OCI-LY1 (cell line): Measurements from ENCODE around the gene CUX1.

Experiments used
- H2AFZ ChIP-seq: fragments of 200-600 bp; sonication (generic), shearing (Covaris generic); 2 replicates; pipeline ENCODE4 v1.6.0; 2014; ENCODE audit warnings: antibody characterized with exemption, mild to moderate bottlenecking, low read length
- H3F3A ChIP-seq: fragments of 200-600 bp; sonication (generic), shearing (Covaris generic); 2 replicates; pipeline ENCODE4 v1.6.0; 2014; ENCODE audit warnings: mild to moderate bottlenecking, antibody characterized with exemption, low read length, moderate library complexity; ENCODE audit not compliant: insufficient read depth
- H3K27ac ChIP-seq: fragments of 200-600 bp; sonication (generic); 2 replicates; pipeline ENCODE4 v1.5.1; 2014; ENCODE audit warnings: low read length, mixed run types, mild to moderate bottlenecking, low read depth; ENCODE audit not compliant: poor library complexity, severe bottlenecking
- H3K27me3 ChIP-seq: fragments of 200-600 bp; sonication (generic); 2 replicates; pipeline ENCODE4 v1.6.0; 2014; ENCODE audit warnings: antibody characterized with exemption, mild to moderate bottlenecking, low read length, moderate library complexity; ENCODE audit not compliant: insufficient read depth
- H3K36me3 ChIP-seq: fragments of 200-600 bp; sonication (generic); 2 replicates; pipeline ENCODE4 v1.6.1; 2014; ENCODE audit warnings: mild to moderate bottlenecking, antibody characterized with exemption, low read length, moderate library complexity, mixed read lengths; ENCODE audit not compliant: insufficient read depth
- H3K4me1 ChIP-seq: fragments of 200-600 bp; sonication (generic); 2 replicates; pipeline ENCODE4 v1.5.1; 2014; ENCODE audit warnings: mild to moderate bottlenecking, low read length, moderate library complexity; ENCODE audit not compliant: insufficient read depth, severe bottlenecking
- H3K4me2 ChIP-seq: fragments of 200-600 bp; sonication (generic), shearing (Covaris generic); 2 replicates; pipeline ENCODE4 v1.6.1; 2014; ENCODE audit warnings: low read length
- H3K4me3 ChIP-seq: fragments of 200-600 bp; sonication (generic); 2 replicates; pipeline ENCODE4 v1.5.1; 2014; ENCODE audit warnings: low read length, low read depth, mild to moderate bottlenecking, mixed read lengths; ENCODE audit not compliant: poor library complexity, severe bottlenecking
- H3K79me2 ChIP-seq: fragments of 200-600 bp; shearing (Covaris generic); 2 replicates; pipeline ENCODE4 v1.6.1; 2016; ENCODE audit warnings: mixed run types, low read length, mixed read lengths; ENCODE audit not compliant: insufficient read depth
- H3K9ac ChIP-seq: fragments of 200-600 bp; sonication (generic), shearing (Covaris generic); 2 replicates; pipeline ENCODE4 v1.6.1; 2014; ENCODE audit warnings: mild to moderate bottlenecking, low read length, mixed read lengths
- H3K9me2 ChIP-seq: fragments of 200-600 bp; sonication (generic), shearing (Covaris generic); 2 replicates; pipeline ENCODE4 v1.6.1; 2014; ENCODE audit warnings: low read depth, mild to moderate bottlenecking, low read length, mixed read lengths
- H3K9me3 ChIP-seq: fragments of 200-600 bp; shearing (Covaris generic); 2 replicates; pipeline ENCODE4 v1.6.1; 2014; ENCODE audit warnings: low read length, mixed read lengths
- H4K20me1 ChIP-seq: fragments of 200-600 bp; sonication (generic), shearing (Covaris generic); 2 replicates; pipeline ENCODE4 v1.6.0; 2016; ENCODE audit warnings: mild to moderate bottlenecking, low read length; ENCODE audit not compliant: insufficient read depth
- CTCF ChIP-seq: fragments of 200-600 bp; sonication (generic), shearing (Covaris generic); IDR thresholded peaks from 2 replicates; pipeline ENCODE4 v1.5.1; 2017; ENCODE audit warnings: mild to moderate bottlenecking, antibody characterized with exemption, low read length, moderate library complexity, mixed read lengths
- EZH2 ChIP-seq: fragments of 200-600 bp; sonication (generic), shearing (Covaris generic); IDR thresholded peaks from 2 replicates; pipeline ENCODE4 v1.8.0; 2017; ENCODE audit warnings: borderline replicate concordance, mixed run types, mild to moderate bottlenecking, antibody characterized with exemption, low read length, moderate library complexity, mixed read lengths

CUX1 gene

GRCh38 chr7:102096012-102096332, 278.5 kb downstream of the CUX1 start:
- Histone ChIP-seq H3K27ac (no peak overlapping the region), H4K20me1 (no peaks in the 10 kb centered on the region), H3K9me3 (no peaks in the 10 kb centered on the region), H3K79me2 (peaks cover 6% of the 10 kb centered on the region; the same call in 1 of the 2 replicates), H3K36me3 (peaks cover 68% of the 10 kb centered on the region), H3K4me3 (no peak overlapping the region), H3K4me1 (no peaks in the 10 kb centered on the region), H2AFZ (no peak overlapping the region), H3K9ac (no peak overlapping the region), H3K9me2 (no peaks in the 10 kb centered on the region), H3F3A (no peaks in the 10 kb centered on the region), H3K4me2 (no peak overlapping the region), H3K27me3 (no peaks in the 10 kb centered on the region)
- TF ChIP-seq CTCF (no peak), EZH2 (no peak)

DNA sequence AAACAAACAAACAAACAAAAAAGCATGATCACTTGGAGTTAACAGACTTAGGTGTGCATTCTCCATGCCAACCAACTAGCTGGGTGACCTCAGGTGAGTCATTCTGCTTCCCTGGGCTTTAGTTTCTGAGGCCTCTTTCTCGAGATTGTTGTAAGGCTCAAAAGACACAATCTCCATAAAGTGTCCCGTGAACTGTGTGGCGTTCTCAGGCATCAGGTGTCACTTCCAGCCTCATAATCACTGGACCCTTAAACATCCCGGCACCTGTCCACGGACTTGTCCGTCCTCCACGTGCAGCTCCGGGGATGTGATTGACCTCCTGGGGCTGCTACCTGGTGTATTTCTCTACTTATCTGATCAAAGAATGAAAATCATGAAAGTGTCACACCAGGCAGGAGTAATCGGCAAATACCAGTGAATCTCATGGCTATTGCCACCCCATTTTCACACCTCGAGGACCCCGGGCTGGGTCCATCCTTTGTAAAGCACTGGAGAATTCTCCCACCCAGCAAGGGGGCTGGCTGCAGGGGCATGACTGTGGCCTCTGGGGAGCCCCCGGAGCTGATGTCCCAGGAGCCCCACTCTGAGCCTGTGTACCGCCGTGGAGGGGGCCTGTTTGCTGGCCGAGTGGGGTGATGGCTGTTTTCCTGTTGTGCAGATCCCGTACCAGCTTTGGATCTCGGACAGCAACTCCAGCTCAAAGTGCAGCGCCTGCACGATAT, 279.4 kb downstream of the CUX1 start:
- Histone ChIP-seq H3K9me2 (no peaks in the 10 kb centered on the region), H3K36me3 (peaks cover 68% of the 10 kb centered on the region), H2AFZ (no peak overlapping the region), H3K27ac (no peak overlapping the region), H3K27me3 (no peaks in the 10 kb centered on the region), H3F3A (no peaks in the 10 kb centered on the region), H3K79me2 (0 out of 2 replicates have a peak, but pooled peaks cover 6% of the 10 kb centered on the region), H3K9ac (no peak overlapping the region), H3K4me3 (no peak overlapping the region), H4K20me1 (no peaks in the 10 kb centered on the region), H3K4me1 (no peaks in the 10 kb centered on the region), H3K4me2 (no peak overlapping the region), H3K9me3 (no peaks in the 10 kb centered on the region)
- TF ChIP-seq EZH2, result no peak
- no peak for TF ChIP-seq CTCF

DNA sequence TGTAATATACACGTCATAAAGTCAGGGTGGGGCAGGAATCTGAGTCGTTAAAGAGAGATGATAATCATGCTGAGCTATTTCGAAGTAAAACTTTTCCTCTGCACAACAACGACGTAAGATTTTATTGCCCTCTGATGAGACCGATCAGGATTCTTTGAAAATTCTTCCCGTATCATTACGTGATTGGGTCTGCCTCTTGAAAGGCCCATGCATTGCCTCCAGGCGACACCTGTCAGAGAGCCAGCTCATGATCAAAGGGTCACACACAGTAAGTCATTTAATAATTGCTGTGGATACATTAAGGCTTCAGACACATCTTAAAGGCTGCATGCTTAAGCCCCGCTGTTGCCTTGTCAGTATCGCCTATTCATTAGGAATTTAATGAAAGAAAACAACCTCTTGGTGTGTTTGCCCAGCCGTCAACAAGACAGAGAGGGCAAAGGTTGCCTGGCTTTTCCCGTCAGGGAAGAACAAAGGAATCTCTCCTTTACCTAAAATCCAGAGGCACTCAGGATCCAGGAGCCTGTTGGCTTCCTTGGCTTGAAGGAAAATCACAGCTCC, 280.3 kb downstream of the CUX1 start:
- H3K27me3 ChIP-seq, result no peaks in the 10 kb centered on the region
- H3K79me2 ChIP-seq, result 0 out of 2 replicates have a peak, but pooled peaks cover 6% of the 10 kb centered on the region
- no peak for TF ChIP-seq EZH2
- H2AFZ ChIP-seq, result no peak overlapping the region
- H3K36me3 ChIP-seq, result peaks cover 75% of the 10 kb centered on the region
- H3K4me1 ChIP-seq, result no peaks in the 10 kb centered on the region
- H3F3A ChIP-seq, result no peaks in the 10 kb centered on the region
- H3K9me2 ChIP-seq, result no peaks in the 10 kb centered on the region
- H3K4me3 ChIP-seq, result no peak overlapping the region
- H3K9me3 ChIP-seq, result no peaks in the 10 kb centered on the region
- no peaks in the 10 kb centered on the region for H4K20me1 ChIP-seq
- no peak overlapping the region for H3K4me2 ChIP-seq
- H3K9ac ChIP-seq, result no peak overlapping the region
- H3K27ac ChIP-seq, result no peak overlapping the region
